ENCODE results near the gene ST6GALNAC5.

Gene ST6GALNAC5

GRCh38 chr1:77047978-77048614 is 180.8 kb downstream of the ST6GALNAC5 start:
- no peak for DNase-seq (ENCODE audit: low read depth in 2 of 2)

- DNase-seq (ENCODE audit: low read depth in 2 of 2), result no peak
Measured at GRCh38 chr1:77048615-77049005, 181.3 kb downstream of the ST6GALNAC5 start.

- no peak for DNase-seq (ENCODE audit: low read depth in 2 of 2)
Measured at GRCh38 chr1:77051425-77051824, 184.1 kb downstream of the ST6GALNAC5 start.

- DNase-seq (ENCODE audit: low read depth in 2 of 2), result no peak
Measured at GRCh38 chr1:77056525-77056924, 189.2 kb downstream of the ST6GALNAC5 start.

- DNase-seq (ENCODE audit: low read depth in 2 of 2), result no peak
Measured at GRCh38 chr1:77057994-77058585, 190.8 kb downstream of the ST6GALNAC5 start.

GRCh38 chr1:77060000-77060399 is 192.7 kb downstream of the ST6GALNAC5 start:
- DNase-seq (ENCODE audit: low read depth in 2 of 2), result no peak

DNA sequence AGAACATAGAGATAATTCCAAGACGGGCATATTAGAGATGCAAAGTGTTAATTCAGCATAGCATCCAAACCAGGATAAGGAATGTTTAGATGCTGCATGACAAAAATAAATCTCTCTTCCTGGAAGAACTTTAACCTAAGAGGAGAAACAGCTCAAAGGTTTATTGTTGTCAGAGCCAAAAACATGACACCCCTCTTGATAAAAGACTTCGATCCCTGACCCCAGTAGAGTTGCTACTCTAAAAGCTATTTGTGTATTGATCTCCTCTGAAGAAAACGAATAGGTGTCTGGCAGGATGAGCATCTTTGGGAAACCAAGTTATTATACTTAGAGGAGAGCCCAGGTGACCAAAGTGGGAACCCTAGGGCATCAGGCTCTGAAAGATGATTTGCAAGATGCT is 193.9 kb downstream of the ST6GALNAC5 start:
- no peak for DNase-seq (ENCODE audit: low read depth in 2 of 2)

GRCh38 chr1:77063118-77063517 is 195.8 kb downstream of the ST6GALNAC5 start:
- no peak for DNase-seq (ENCODE audit: low read depth in 2 of 2)

- DNase-seq (ENCODE audit: low read depth in 2 of 2), result no peak
Measured at GRCh38 chr1:77064246-77064645, 197.0 kb downstream of the ST6GALNAC5 start.

DNA sequence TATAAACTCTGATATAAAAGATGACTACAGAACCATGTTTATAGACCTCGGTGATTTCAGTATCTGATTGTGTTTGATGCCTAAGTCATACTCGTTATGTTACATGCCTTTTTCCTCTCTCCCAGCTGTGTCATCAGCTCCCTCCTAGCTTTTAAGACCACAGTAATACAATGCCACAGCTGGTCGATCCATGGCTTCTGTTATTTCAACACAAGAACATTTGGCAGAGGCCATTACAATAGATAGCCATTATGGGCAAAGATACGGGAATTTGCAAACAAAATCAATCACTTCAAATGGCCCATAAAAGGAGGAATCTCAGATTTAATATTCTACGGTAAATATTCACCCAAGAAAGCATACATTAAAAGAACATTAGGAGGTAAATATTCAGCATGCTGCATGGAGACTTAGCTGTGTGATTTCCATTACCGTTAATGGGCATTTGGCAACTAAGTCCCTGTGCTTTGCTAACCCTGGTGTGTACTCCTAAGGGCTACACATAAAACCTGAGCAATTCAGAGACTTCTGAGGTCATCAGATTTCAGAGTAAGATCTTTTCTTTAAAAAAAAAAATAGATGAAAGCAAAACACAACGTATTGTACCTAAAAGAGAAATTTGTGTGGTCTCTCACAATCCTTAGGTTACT is 198.5 kb downstream of the ST6GALNAC5 start:
- no peak for DNase-seq (ENCODE audit: low read depth in 2 of 2)

GRCh38 chr1:77068013-77068412 is 200.7 kb downstream of the ST6GALNAC5 start:
- DNase-seq (ENCODE audit: low read depth in 2 of 2), result no peak

DNA sequence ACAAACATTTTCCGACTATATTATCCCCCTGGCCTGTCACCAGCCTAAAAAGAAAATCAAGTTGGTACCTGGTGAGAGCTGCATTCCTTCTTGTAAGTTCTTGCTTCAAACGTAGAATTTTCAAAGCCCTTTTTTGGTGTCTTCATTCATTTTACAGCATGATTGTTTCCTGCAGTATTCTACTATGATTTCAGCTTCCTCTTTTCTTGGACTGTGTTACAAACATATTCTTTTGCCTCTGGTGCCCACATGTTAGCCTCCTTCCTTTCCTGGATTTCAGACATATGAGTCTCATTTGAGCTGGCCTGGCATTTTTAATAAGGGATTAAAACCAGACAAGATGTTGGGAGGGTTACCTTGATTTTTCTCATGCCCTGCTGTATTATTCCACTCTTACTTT is 209.5 kb downstream of the ST6GALNAC5 start:
- no peak for DNase-seq (ENCODE audit: low read depth in 2 of 2)

DNA sequence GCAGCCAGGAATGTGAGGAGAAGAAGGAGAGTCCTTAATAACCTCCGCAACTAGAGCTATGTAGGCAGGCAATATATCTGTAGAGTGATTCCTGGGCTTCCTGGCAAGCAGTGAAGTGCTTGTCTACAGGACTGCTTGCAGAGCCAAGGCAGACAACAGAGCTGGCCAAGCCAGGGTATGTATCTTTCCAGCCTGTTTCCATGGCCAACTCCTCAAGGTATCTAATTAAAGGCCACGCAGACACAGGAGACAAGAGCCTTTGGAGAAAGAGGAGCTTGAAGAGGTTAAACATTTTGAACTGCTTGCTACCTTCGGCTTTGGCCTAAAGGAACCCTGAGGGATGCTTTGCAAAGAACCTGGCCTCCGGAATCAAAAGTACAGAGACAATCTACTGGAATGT is 214.6 kb downstream of the ST6GALNAC5 start:
- DNase-seq (ENCODE audit: low read depth in 2 of 2), result no peak

- DNase-seq (ENCODE audit: low read depth in 2 of 2), result no peak
Measured at GRCh38 chr1:77084457-77084856, 217.2 kb downstream of the ST6GALNAC5 start.

GRCh38 chr1:77085109-77085508 is 217.8 kb downstream of the ST6GALNAC5 start:
- no peak for DNase-seq (ENCODE audit: low read depth in 2 of 2)

DNA sequence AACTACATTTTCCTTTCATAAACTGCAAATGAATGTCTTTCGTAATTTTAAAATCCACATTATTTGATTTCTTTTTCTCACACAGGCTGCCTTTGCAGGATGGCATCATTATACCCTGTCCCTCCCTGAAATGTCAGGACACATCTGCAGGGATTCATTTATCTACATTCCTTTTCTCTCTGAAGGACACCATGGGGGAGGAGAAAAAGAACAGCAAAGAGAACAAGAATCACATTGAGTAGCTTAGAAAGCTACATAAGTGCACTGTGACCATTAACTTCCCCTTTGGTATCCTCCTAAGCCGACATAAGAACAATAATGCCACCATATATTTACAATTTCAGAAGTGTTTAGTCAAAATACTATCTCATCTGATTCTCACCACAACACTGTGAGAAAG is 222.5 kb downstream of the ST6GALNAC5 start:
- no peak for DNase-seq (ENCODE audit: low read depth in 2 of 2)

- DNase-seq (ENCODE audit: low read depth in 2 of 2), result no peak
Measured at GRCh38 chr1:77095236-77095635, 228.0 kb downstream of the ST6GALNAC5 start.

- DNase-seq (ENCODE audit: low read depth in 2 of 2), result no peak
Measured at GRCh38 chr1:77096496-77097255, 229.4 kb downstream of the ST6GALNAC5 start.

DNA sequence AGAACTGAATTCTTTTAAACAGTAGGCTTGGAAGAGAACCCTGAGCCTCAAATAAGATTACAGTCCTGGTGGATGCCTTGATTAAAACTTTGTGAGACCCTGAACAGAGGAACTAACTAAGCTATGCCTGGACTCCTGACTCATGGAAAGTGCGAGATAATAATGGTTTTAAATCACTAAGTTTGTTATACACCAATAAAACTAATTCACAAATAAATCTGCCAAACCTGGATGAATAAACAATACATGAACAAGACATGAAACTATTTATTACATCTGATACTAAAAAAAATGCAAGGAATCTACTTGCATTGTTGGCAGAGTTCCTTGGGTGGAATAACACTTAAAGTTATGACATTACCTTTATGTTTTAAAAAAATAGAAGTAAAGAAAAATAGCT is 233.6 kb downstream of the ST6GALNAC5 start:
- no peak for DNase-seq (ENCODE audit: low read depth in 2 of 2)

DNA sequence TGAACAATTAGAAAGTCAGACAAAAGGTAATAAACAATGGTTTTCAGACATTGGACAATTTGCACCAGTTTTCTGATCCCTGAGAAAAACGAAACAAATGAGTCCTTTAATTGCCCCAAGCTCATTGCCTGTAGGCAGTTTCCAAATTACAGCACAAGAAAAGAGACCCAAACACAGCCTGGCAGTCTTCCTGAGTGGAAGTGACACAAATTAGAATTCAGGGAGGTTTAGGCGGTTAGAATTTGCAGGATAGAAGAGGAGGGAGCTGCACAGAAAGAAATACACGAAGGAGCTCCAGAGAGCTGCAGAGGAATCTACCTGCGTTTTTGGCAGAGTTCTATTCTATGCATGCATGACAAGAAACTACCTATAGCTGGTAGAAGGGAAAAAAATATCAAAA is 236.2 kb downstream of the ST6GALNAC5 start:
- DNase-seq (ENCODE audit: low read depth in 2 of 2), result no peak

DNA sequence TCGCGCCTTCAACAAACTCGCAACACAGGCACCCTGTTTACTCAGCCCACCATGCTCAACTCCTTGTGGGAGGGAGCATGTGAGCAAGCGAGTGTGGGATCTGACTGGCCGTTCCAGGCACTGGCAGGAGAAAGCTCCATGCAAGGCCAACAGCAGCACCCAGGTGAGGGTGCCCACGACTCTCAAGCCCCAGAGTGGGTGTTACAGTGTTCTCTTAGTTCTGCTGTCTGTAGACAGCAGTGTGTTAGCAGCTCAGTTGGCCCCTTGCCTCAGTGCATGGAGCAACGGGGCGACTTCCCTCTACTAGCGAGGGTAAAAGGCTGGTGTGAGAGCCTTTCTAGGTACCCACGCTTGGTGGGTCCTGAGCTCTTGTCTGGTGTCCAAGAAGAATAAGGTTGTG is 237.4 kb downstream of the ST6GALNAC5 start:
- DNase-seq (ENCODE audit: low read depth in 2 of 2), result no peak

Measured in stimulated activated CD8-positive, alpha-beta memory T cell treated with anti-CD3 and anti-CD28 coated beads, Interleukin-7, amount 100 ng/mL, for 4 hours (primary cell).